NCI-H748 (cell line): Measurements from ENCODE around the gene CCDC77.
"Not testable (repeated sequence)": the region's sequence is repeated elsewhere in the genome, so short reads cannot be mapped to it uniquely, and the experiment has no call there.

Experiments
- DNase-seq: peaks from one replicate; lab custom pipeline; 2025; ENCODE audit not compliant: unreplicated experiment; lab: John Stamatoyannopoulos, UW

The CCDC77 gene

GRCh38 chr12:401235-402028 is at the start of gene CCDC77:
Gene CCDC77, plus strand, starts transcription at chr12:401644. Its CDS starts 7,740 bp downstream, at chr12:409384.
- no peak for DNase-seq

- no peak for DNase-seq
Observed at GRCh38 chr12:356276-356988, 45.0 kb upstream of the CCDC77 start.

- DNase-seq = no peak
Observed at GRCh38 chr12:359091-359490, 42.4 kb upstream of the CCDC77 start.

- no peak for DNase-seq
Observed at GRCh38 chr12:366820-367219, 34.6 kb upstream of the CCDC77 start.

GRCh38 chr12:367972-368371 is 33.5 kb upstream of the CCDC77 start:
- no peak for DNase-seq

- not testable (repeated sequence) for DNase-seq
Observed at GRCh38 chr12:370739-371485, 30.5 kb upstream of the CCDC77 start.

GRCh38 chr12:386651-387050 is 14.8 kb upstream of the CCDC77 start:
- no peak for DNase-seq

GRCh38 chr12:388012-388411 is 13.4 kb upstream of the CCDC77 start:
- no peak for DNase-seq

GRCh38 chr12:388541-389141 is 12.8 kb upstream of the CCDC77 start:
- no peak for DNase-seq

GRCh38 chr12:389142-390096 is 12.0 kb upstream of the CCDC77 start, which contains the start of gene KDM5A:
Gene KDM5A, minus strand, starts transcription at chr12:389320. Its CDS starts 229 bp downstream, at chr12:389091.
- no peak for DNase-seq

GRCh38 chr12:400828-401227 is 616 bp upstream of the CCDC77 start:
- DNase-seq = no peak

- DNase-seq = no peak
Observed at GRCh38 chr12:402029-402389, 565 bp downstream of the CCDC77 start.

GRCh38 chr12:414859-415258 is 13.4 kb downstream of the CCDC77 start:
- DNase-seq = no peak

GRCh38 chr12:418432-418831 is 17.0 kb downstream of the CCDC77 start:
- DNase-seq = no peak

- no peak for DNase-seq
Observed at GRCh38 chr12:422526-422925, 21.1 kb downstream of the CCDC77 start.

GRCh38 chr12:435737-436136 is 34.3 kb downstream of the CCDC77 start:
- not testable (repeated sequence) for DNase-seq

- DNase-seq = peak; percentile 8
Observed at GRCh38 chr12:442235-442884, 40.9 kb downstream of the CCDC77 start.

GRCh38 chr12:447141-447540 is 45.7 kb downstream of the CCDC77 start:
- DNase-seq = no peak

GRCh38 chr12:449203-449602 is 47.8 kb downstream of the CCDC77 start:
- no peak for DNase-seq

- no peak for DNase-seq
Observed at GRCh38 chr12:450438-450837, 49.0 kb downstream of the CCDC77 start.
